ENCODE results near the gene SLC7A1.

The SLC7A1 gene

GRCh38 chr13:29582171-29582570 lies 13.3 kb downstream of the SLC7A1 start:
- no peak for DNase-seq (ENCODE audit: low spot score)

GRCh38 chr13:29581666-29582065 lies 13.8 kb downstream of the SLC7A1 start:
- DNase-seq (ENCODE audit: low spot score) = no peak

- DNase-seq (ENCODE audit: low spot score) = no peak
Observed at GRCh38 chr13:29579094-29579493, 16.4 kb downstream of the SLC7A1 start.

GRCh38 chr13:29578300-29579085 lies 17.0 kb downstream of the SLC7A1 start:
- DNase-seq (ENCODE audit: low spot score) = no peak

- no peak for DNase-seq (ENCODE audit: low spot score)
Observed at GRCh38 chr13:29577136-29578051, 18.1 kb downstream of the SLC7A1 start.

GRCh38 chr13:29576581-29576980 lies 18.9 kb downstream of the SLC7A1 start:
- no peak for DNase-seq (ENCODE audit: low spot score)

GRCh38 chr13:29575098-29575497 lies 20.4 kb downstream of the SLC7A1 start:
- no peak for DNase-seq (ENCODE audit: low spot score)

GRCh38 chr13:29573190-29573589 lies 22.3 kb downstream of the SLC7A1 start:
- no peak for DNase-seq (ENCODE audit: low spot score)

GRCh38 chr13:29572575-29572974 lies 22.9 kb downstream of the SLC7A1 start:
- no peak for DNase-seq (ENCODE audit: low spot score)

GRCh38 chr13:29571876-29572570 lies 23.5 kb downstream of the SLC7A1 start:
- no peak for DNase-seq (ENCODE audit: low spot score)

GRCh38 chr13:29570051-29570654 lies 25.3 kb downstream of the SLC7A1 start:
- no peak for DNase-seq (ENCODE audit: low spot score)

- DNase-seq (ENCODE audit: low spot score) = no peak
Observed at GRCh38 chr13:29569253-29570050, 26.0 kb downstream of the SLC7A1 start.

GRCh38 chr13:29568731-29569130 lies 26.8 kb downstream of the SLC7A1 start:
- no peak for DNase-seq (ENCODE audit: low spot score)

GRCh38 chr13:29567411-29567810 lies 28.1 kb downstream of the SLC7A1 start:
- DNase-seq (ENCODE audit: low spot score) = no peak

- no peak for DNase-seq (ENCODE audit: low spot score)
Observed at GRCh38 chr13:29566206-29566605, 29.3 kb downstream of the SLC7A1 start.

GRCh38 chr13:29564818-29565217 lies 30.7 kb downstream of the SLC7A1 start:
- DNase-seq (ENCODE audit: low spot score) = no peak

- no peak for DNase-seq (ENCODE audit: low spot score)
Observed at GRCh38 chr13:29564373-29564772, 31.1 kb downstream of the SLC7A1 start.

GRCh38 chr13:29563941-29564340 lies 31.5 kb downstream of the SLC7A1 start:
- DNase-seq (ENCODE audit: low spot score) = no peak

GRCh38 chr13:29562786-29563438 lies 32.6 kb downstream of the SLC7A1 start:
- DNase-seq (ENCODE audit: low spot score) = no peak

- DNase-seq (ENCODE audit: low spot score) = no peak
Observed at GRCh38 chr13:29561918-29562317, 33.6 kb downstream of the SLC7A1 start.

GRCh38 chr13:29556742-29557141 lies 38.7 kb downstream of the SLC7A1 start:
- no peak for DNase-seq (ENCODE audit: low spot score)
